Effector memory CD8-positive, alpha-beta T cell (primary cell): ENCODE measurements around the gene SELENOS.

Experiments
- ATAC-seq: fragments of 150-1000 bp; cut with Tn5 transposase; replicated peaks from 2 replicates; pipeline ENCODE4 v1.10.0; 2021; ENCODE audit warnings: mild to moderate bottlenecking, moderate library complexity
- DNase-seq, 3 experiments: peaks; one replicate each; pipeline ENCODE4 v3.0.0; 2021
- H3K27ac Mint-ChIP-seq, 2 donors: one replicate each; pipeline ENCODE4 v1.8.0; 2022; ENCODE audit warnings: mild to moderate bottlenecking in 2 of 2, mixed read lengths in 2 of 2, moderate library complexity in 2 of 2
- H3K27me3 Mint-ChIP-seq, 2 donors: one replicate each; pipeline ENCODE4 v1.8.0; 2022; ENCODE audit warnings: mixed read lengths in 2 of 2
- H3K36me3 Mint-ChIP-seq: one replicate; pipeline ENCODE4 v1.8.0; 2022; ENCODE audit warnings: mild to moderate bottlenecking, moderate library complexity, mixed read lengths; ENCODE audit not compliant: insufficient read depth
- H3K4me1 Mint-ChIP-seq, 2 donors: one replicate each; pipeline ENCODE4 v1.8.0; 2022; ENCODE audit warnings: low read depth in 2 of 2, mixed read lengths in 2 of 2
- H3K4me3 Mint-ChIP-seq, 2 donors: one replicate each; pipeline ENCODE4 v1.8.0; 2022; ENCODE audit warnings: mild to moderate bottlenecking in 2 of 2, mixed read lengths in 2 of 2, moderate library complexity in 2 of 2
- H3K9me3 Mint-ChIP-seq, 2 donors: one replicate each; pipeline ENCODE4 v1.8.0; 2022; ENCODE audit warnings: mixed read lengths in 2 of 2

The SELENOS gene

DNA sequence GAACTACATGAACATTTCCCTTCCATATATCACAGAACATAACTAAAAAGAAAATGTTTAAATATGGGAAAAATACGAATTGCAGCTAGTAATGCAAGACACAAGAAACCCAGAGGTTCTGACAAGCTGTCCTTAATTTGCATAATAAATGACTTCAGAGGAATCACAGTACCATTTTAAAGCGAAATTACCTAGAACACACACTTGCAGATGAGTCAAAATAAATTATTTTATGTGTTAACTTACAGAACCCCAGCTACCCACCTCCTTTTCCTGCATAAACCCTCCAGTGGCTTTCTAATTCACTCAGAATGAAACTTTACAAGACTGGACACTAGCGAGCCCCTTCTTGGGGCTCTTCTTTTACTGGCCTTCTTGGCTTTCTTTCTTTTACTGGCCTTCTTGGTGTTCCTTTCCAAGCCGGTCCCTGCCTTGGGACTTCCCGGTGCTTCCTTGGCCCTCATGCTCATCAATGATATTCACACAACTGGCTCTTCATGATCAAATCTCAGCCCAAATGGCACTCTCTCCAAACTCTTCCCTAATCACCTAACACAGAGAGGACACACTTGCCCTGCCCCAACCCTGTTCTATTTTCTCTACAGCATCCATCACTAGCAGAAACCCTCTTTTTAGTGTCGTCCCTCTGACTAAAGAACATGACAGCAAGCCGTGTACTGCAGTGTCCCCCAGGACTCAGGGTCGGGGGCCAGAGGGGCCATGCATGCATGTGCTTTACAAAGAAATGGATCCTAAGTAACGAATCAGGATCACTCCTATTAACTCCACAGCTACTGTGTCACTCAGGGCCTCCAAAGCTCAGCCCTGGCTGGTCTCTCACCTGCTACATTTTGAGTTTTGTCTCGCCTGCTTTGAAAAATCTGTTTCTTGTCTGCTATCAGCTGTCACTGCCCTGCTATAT lies 30.2 kb downstream of the SELENOS start:
- H3K27ac Mint-ChIP-seq = peak overlapping the region; percentile 30 to 50
- H3K27me3 Mint-ChIP-seq = no peaks in the 10 kb centered on the region
- no peak for ATAC-seq
- H3K4me1 Mint-ChIP-seq = peaks cover 67 to 70% of the 10 kb centered on the region in 2 donors
- H3K4me3 Mint-ChIP-seq = peak overlapping the region; percentile 15 to 84
- H3K9me3 Mint-ChIP-seq = no peaks in the 10 kb centered on the region
- peaks cover 31% of the 10 kb centered on the region for H3K36me3 Mint-ChIP-seq
- no peak for DNase-seq

DNA sequence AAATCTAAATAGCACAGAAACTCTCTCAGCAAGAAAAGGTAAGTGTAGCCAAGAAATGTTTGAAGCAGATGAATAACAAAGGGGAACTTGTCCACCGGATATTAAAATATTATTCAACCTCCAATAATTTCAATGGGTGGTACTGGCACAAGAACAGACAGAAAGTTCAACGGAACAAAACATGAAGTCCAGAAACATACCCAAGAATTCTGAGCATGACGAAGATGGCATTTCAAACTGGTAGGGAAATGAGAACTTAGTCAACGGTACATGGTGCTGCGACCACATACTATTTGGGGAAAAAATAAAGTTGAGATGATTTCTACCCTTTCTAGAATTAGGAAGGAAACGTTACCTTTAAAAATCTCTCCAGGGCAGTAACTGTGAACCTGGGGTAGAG lies 30.9 kb downstream of the SELENOS start:
- DNase-seq = no peak
- Mint-ChIP-seq H3K27me3 (no peaks in the 10 kb centered on the region), H3K36me3 (peaks cover 26% of the 10 kb centered on the region), H3K4me1 (peaks cover 69 to 76% of the 10 kb centered on the region in 2 donors), H3K27ac (peak overlapping the region in 1 of 2 donors; percentile 50), H3K9me3 (no peaks in the 10 kb centered on the region), H3K4me3 (peak overlapping the region; percentile 77 to 84)
- ATAC-seq = no peak

DNA sequence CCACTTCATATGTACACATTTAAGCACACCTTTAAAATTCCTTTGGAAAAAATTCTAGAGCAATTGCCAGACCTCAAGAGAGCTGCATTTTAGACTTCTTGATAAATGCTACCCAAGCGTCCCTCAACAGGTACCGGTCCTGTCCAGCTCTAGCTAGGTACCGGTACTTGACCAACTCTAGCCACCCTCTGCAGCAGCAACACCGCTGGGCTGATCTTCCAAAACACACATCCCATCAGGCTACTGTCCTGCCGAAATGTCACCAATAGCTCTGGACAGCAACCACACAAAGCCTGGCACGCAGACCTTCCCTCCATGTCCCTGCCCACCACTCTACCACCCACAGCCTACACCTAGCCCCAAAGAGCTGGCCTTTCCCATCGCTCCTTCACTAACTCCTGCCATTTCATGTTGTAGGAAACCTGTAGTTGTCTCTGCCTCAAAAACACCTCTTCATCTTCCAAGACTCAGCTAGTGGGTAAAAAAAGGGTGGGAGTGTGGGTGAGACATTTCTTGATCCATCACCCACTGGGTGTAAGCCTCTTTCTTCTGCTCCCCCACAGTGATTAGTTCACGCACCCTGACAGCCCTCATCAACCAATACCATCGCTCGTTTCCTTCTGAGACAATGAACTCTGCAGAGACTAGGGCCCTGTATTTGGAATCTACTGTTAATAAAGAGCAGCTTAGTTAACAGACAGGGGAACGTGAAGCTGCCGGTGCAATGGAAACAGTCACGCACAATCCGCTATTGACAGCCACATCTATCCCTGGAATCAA lies 32.2 kb downstream of the SELENOS start:
- Mint-ChIP-seq H3K27ac (peak overlapping the region; percentile 50 to 92), H3K4me1 (peaks cover 63 to 75% of the 10 kb centered on the region in 2 donors), H3K9me3 (no peaks in the 10 kb centered on the region), H3K36me3 (peaks cover 19% of the 10 kb centered on the region), H3K27me3 (no peaks in the 10 kb centered on the region), H3K4me3 (peak overlapping the region; percentile 77 to 84)
- DNase-seq (no peak), ATAC-seq (no peak)

DNA sequence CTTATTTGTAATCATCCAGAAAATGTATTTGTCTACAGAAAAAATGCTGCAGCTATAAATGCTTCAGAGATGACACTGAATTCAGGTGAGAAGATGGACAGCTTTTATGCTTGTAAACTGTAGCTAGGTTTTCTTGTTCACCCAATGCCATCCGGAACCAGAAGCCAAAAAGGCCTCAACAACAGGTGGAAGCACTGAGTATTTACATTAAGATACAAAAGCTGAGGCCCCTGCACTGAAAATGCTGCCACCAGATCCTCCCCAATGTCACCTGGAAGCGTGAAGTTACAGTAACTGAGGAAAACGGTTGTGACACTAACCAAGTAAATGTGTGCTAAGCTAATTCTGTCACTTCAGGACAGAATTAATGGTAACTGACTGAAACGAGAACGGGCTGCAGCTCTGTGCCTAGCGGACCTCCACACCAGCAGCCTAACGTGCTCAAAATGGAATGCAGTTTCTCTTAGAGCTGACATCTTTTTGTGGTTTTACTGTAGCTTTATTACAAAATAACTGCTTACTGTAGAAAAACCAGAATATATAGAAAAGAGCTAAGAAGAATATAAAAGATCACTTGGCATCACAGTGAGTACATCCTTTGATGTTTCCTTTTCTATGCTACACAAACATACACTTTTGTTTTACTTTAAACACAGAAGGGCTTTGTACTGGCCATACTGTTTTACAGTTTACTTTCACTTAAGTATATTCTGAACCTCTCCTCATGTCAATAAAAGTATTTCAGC lies 33.1 kb downstream of the SELENOS start:
- Mint-ChIP-seq H3K9me3 (no peaks in the 10 kb centered on the region), H3K27ac (peak overlapping the region; percentile 50 to 92), H3K27me3 (no peaks in the 10 kb centered on the region), H3K36me3 (peaks cover 19% of the 10 kb centered on the region), H3K4me3 (peak overlapping the region; percentile 77 to 84), H3K4me1 (peaks cover 64 to 80% of the 10 kb centered on the region in 2 donors)
- no peak for DNase-seq
- ATAC-seq = no peak

DNA sequence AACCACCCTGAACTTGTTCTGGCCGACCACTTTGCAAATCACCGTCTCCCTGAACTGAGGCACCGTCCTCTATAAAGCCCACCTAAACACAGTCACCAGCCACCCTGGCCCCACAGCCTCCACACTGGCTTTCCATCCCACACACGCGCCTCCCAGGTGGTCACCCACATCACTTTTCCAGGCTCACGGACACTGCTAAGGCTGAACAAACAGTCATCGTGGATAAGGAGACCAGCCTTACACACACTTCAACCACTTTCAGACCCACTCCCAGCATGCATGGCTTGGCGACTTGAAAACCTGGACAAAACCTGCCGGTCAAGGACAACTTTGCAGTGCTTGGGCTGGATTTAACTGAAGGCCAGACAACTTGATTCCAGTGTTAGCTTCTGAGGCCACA lies 33.9 kb downstream of the SELENOS start:
- no peak for ATAC-seq

DNA sequence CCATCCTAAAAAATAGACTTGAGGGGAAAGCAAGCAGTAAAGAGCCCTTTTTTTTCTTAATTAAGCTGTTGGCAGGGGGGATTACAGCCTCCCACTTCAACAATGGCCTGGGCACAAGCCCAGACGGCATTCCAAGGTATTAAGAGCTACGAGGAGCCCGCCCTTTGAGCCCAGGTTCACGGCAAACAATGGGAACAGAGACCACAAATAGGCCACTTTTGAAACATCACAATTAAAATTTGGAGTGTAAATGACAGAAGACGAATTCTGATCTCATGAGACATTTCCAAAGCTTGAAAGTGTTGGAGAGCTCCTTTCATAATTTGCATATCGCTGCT lies 34.3 kb downstream of the SELENOS start:
- Mint-ChIP-seq H3K9me3 (no peaks in the 10 kb centered on the region), H3K27me3 (no peaks in the 10 kb centered on the region), H3K27ac (peak overlapping the region; percentile 50 to 92), H3K36me3 (peaks cover 15% of the 10 kb centered on the region), H3K4me3 (peak overlapping the region; percentile 77 to 84), H3K4me1 (peaks cover 63 to 83% of the 10 kb centered on the region in 2 donors)
- DNase-seq (no peak), ATAC-seq (no peak)

More for the DNA sequence above, 33.9 kb downstream of the SELENOS start:
- Mint-ChIP-seq H3K27me3 (no peaks in the 10 kb centered on the region), H3K27ac (peak overlapping the region; percentile 50 to 92), H3K9me3 (no peaks in the 10 kb centered on the region), H3K4me3 (peak overlapping the region; percentile 77 to 84), H3K36me3 (peaks cover 15% of the 10 kb centered on the region), H3K4me1 (peaks cover 66 to 84% of the 10 kb centered on the region in 2 donors)
- DNase-seq = no peak

DNA sequence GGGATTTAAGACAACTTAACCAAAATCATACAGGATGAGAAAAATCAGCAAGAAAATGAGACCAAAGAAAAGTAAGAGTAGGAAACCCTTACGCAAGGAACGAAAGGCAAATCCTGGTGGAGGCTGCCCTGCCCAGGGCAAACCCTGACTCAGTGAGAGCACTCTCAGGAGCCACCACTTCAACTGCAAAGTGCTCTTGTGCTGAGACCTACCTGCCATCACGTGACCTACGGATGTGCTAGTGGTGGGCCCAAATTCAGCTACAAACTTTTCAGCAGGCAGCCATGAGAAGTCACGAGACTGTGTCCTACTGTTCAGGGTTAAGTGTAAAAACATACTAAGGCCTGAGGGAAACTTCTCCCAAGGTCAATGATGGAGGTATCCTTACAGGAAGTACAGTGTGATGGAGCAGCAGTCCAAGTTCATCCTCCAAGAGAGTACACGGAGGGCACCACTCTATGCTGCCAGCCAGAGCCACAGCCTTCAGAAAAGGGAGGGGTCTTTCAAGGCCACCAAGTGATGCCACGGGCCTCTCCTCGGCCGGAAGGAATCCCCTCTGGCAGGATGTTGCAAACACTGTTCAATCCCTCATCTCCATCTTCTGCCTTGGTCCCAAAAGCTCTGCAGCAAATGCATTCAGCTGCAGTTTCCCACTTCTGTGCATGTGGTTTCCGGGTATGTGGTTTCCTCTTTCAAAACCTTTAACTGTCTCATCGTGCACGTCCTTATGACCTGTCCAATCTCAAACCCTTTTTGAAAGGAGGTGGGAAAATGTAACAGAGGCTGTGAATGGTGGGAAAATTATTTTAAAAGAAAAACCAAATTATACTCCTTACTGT lies 34.9 kb downstream of the SELENOS start:
- H3K9me3 Mint-ChIP-seq = no peaks in the 10 kb centered on the region
- ATAC-seq (peak; percentile 91), DNase-seq (peak; percentile 63 to 74 (median 69))
- peak overlapping the region; percentile 77 to 84 for H3K4me3 Mint-ChIP-seq
- peak overlapping the region; percentile 50 to 92 for H3K27ac Mint-ChIP-seq
- H3K36me3 Mint-ChIP-seq = peaks cover 15% of the 10 kb centered on the region
- no peaks in the 10 kb centered on the region for H3K27me3 Mint-ChIP-seq
- H3K4me1 Mint-ChIP-seq = peaks cover 58 to 78% of the 10 kb centered on the region in 2 donors

DNA sequence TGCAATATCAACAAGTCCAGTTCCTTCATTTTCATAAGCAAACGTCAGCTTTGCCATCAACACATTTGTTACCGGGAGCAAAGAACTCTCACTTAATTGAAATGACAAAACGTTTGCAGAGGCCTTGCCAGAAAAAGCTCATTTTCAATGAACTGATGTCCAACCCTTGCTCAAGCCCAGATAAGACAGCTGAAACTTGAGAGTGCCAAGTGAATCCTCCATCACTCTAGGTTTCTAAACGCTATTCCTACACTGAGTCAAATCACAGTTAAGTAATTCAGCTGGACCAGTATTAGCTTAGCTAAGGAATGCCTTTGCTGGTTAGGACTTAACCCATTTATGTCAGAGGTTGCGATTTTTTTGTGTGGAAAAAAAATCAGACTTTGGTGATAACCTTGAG lies 36.9 kb downstream of the SELENOS start:
- peak overlapping the region; percentile 57 to 76 for H3K4me3 Mint-ChIP-seq
- no peaks in the 10 kb centered on the region for H3K27me3 Mint-ChIP-seq
- peaks cover 46 to 65% of the 10 kb centered on the region in 2 donors for H3K4me1 Mint-ChIP-seq
- ATAC-seq (no peak), DNase-seq (no peak)
- H3K9me3 Mint-ChIP-seq = no peaks in the 10 kb centered on the region
- H3K36me3 Mint-ChIP-seq = peaks cover 18% of the 10 kb centered on the region
- peak overlapping the region; percentile 89 to 94 for H3K27ac Mint-ChIP-seq

DNA sequence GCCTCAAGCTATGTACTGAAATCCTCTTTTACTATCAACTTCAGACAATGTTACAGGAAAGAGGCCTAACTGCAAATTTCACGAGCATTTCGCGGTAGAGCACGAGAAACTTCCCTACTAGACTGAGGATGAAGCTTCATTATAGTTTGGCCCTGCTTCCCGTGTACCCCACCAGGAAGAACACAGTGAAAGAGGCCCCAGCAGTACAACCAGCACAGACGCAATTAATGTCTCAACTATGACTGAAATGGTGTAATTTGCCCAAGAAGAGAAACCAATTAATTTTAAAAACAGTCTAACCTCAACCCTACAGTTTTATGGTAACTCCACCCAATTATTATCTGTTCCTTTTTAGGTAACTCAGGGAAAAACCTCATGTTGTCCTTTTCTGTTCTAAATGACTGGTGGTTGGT lies 37.6 kb downstream of the SELENOS start:
- DNase-seq = no peak
- H3K4me3 Mint-ChIP-seq = peak overlapping the region; percentile 57 to 76
- H3K27me3 Mint-ChIP-seq = no peaks in the 10 kb centered on the region
- H3K36me3 Mint-ChIP-seq = peaks cover 17% of the 10 kb centered on the region
- H3K4me1 Mint-ChIP-seq = peaks cover 42 to 62% of the 10 kb centered on the region in 2 donors
- ATAC-seq = no peak
- H3K9me3 Mint-ChIP-seq = no peaks in the 10 kb centered on the region
- peak overlapping the region; percentile 89 to 94 for H3K27ac Mint-ChIP-seq

DNA sequence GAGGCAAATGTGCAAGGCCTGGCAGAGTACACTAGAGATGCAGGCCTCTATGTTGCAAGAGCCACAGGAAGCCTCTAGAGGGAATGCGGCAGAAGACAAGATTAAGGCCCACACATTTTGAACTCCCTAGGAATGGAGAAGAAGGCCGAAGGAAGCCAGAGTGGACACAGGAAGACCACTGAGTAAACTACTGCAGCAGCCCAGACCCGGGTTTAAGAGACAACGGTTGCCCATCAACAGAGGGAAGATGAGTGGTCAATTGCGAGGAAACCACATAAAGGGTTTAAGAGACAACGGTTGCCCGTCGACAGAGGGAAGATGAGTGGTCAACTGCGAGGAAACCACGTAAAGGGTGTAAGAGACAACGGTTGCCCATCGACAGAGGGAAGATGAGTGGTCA lies 40.0 kb downstream of the SELENOS start:
- H3K4me1 Mint-ChIP-seq = peaks cover 30 to 56% of the 10 kb centered on the region in 2 donors
- DNase-seq = no peak
- H3K36me3 Mint-ChIP-seq = peaks cover 23% of the 10 kb centered on the region
- no peak for ATAC-seq
- no peaks in the 10 kb centered on the region for H3K9me3 Mint-ChIP-seq
- no peaks in the 10 kb centered on the region for H3K27me3 Mint-ChIP-seq
- peak overlapping the region; percentile 71 to 78 for H3K27ac Mint-ChIP-seq
- peak overlapping the region; percentile 11 to 57 for H3K4me3 Mint-ChIP-seq

DNA sequence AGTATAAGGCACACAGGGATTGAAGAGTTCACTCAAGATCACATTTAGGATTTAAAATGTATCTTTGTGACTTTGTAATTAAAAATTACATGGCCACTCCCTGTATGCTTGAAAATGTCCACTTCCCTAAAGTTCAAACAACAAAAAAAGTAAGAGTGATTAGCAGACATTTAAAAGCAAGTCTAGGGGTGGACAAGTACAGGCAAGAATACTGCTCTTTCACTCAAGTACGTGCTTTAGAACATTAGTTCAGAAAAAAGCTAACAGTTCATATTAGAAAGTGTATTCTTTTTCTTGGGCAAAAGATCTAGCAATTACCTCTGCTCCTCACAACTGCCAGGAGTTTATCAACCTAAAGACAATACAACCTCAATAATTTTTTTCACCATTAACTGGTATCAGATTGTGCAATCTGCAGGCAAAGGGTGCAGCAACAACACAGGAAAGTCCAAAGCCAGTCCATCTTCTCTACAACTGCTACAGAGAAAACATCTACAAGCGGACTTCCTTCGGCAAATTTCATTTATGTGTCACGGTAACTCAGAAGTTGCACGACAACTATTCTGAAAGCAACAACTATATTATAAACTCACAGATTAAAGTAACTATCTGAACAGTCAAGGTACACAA lies 43.5 kb downstream of the SELENOS start:
- H3K9me3 Mint-ChIP-seq = no peaks in the 10 kb centered on the region
- peaks cover 29 to 45% of the 10 kb centered on the region in 2 donors for H3K4me1 Mint-ChIP-seq
- H3K27me3 Mint-ChIP-seq = no peaks in the 10 kb centered on the region
- ATAC-seq (no peak), DNase-seq (no peak)
- H3K27ac Mint-ChIP-seq = no peak overlapping the region
- H3K36me3 Mint-ChIP-seq = peaks cover 28% of the 10 kb centered on the region
- no peak overlapping the region for H3K4me3 Mint-ChIP-seq

DNA sequence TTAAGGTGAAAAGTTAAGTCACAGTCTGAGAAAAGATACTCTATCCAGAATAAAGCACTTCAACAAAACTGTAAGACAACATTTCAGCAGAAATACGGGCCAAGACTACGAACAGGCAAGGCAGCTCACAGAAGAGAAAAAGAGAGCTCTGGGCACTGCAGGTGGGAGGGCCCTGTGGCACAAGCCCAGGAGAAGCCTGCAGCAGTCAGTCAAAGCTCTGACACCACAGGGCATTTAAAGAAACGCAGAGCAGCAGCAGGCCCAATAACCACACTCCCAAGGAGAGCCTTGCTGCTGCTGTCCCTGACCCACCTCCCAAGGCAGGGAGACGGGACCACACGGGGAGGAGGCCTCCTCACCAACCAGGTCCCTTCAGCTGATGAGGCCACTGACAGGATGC lies 44.6 kb downstream of the SELENOS start:
- ATAC-seq (no peak), DNase-seq (no peak)
- Mint-ChIP-seq H3K27me3 (no peaks in the 10 kb centered on the region), H3K36me3 (peaks cover 28% of the 10 kb centered on the region), H3K27ac (peak overlapping the region in 1 of 2 donors; percentile 46), H3K4me1 (peaks cover 31 to 48% of the 10 kb centered on the region in 2 donors), H3K4me3 (no peak overlapping the region), H3K9me3 (peaks cover 0 to 8% of the 10 kb centered on the region in 2 donors)
